PC-3 (cell line): Measurements from ENCODE around the gene ZNF22.

ENCODE experiments used
- CTCF ChIP-seq: fragments of 300-600 bp; sonication (generic); conservative IDR thresholded peaks from 2 replicates; pipeline ENCODE4 v1.5.1; 2017; ENCODE audit warnings: antibody characterized with exemption, low read depth, mild to moderate bottlenecking, low read length
- EZH2 ChIP-seq: fragments of 300-600 bp; sonication (generic); IDR thresholded peaks from one replicate; pipeline ENCODE4 v1.6.1; 2017; ENCODE audit warnings: antibody characterized with exemption, mild to moderate bottlenecking, low read length; ENCODE audit not compliant: unreplicated experiment
- EZH2phosphoT487 ChIP-seq: fragments of 300-600 bp; sonication (generic); IDR thresholded peaks from 2 replicates; pipeline ENCODE4 v1.6.1; 2018; ENCODE audit warnings: mild to moderate bottlenecking, antibody characterized with exemption, low read length, borderline replicate concordance

- TF ChIP-seq CTCF (no peak), EZH2 (no peak), EZH2phosphoT487 (no peak)
Measured at GRCh38 chr10:44954962-44955361, 45.8 kb upstream of the ZNF22 start.
